Ovary (tissue), 9 donors: ENCODE data around the gene EVA1A. TPM values are rescaled to one million over a fixed set of nuclear protein-coding genes. Genes with fewer than 3 reads are reported as not detected.

Experiments used
- DNase-seq, 5 donors: peaks; one replicate each; pipeline ENCODE4 v3.0.0-alpha.2; 2019 to 2020
- H3K27ac ChIP-seq, 2 donors: fragments of 200-600 bp; one replicate each; pipeline versions ENCODE4 v1.5.1 to v1.8.0; 2019 to 2022
- H3K27me3 ChIP-seq: fragments of 200-600 bp; one replicate; pipeline ENCODE4 v1.8.0; 2022
- H3K36me3 ChIP-seq: fragments of 200-600 bp; sonication (generic); one replicate; pipeline ENCODE4 v1.5.1; 2019
- H3K4me1 ChIP-seq: one replicate; pipeline ENCODE4 v1.8.1; 2013; ENCODE audit warnings: mild to moderate bottlenecking, moderate library complexity; ENCODE audit not compliant: insufficient read depth
- H3K4me3 ChIP-seq: fragments of 200-600 bp; sonication (generic); one replicate; pipeline ENCODE4 v1.5.1; 2017
- H3K9me3 ChIP-seq, 2 donors: fragments of 200-600 bp in 1 of 2; sonication (generic) in 1 of 2; one replicate each; pipeline versions ENCODE4 v1.5.1 to v1.8.1; 2013 to 2019; ENCODE audit warnings: mild to moderate bottlenecking in 1 of 2, moderate library complexity in 1 of 2
- CTCF ChIP-seq, 3 donors: fragments of 450-650 bp in 2 of 3; fragments of 200-600 bp in 1 of 3; IDR thresholded peaks; one replicate each; pipeline versions ENCODE4 v1.5.1 to v1.8.0; 2016 to 2022; ENCODE audit warnings: antibody characterized with exemption in 3 of 3, mild to moderate bottlenecking in 1 of 3
- EP300 ChIP-seq: sonication (generic); formaldehyde crosslinking; IDR thresholded peaks from one replicate; pipeline ENCODE4 v1.6.1; 2017; ENCODE audit warnings: antibody characterized with exemption
- POLR2A ChIP-seq: fragments of 450-650 bp; IDR thresholded peaks from one replicate; pipeline ENCODE4 v1.6.1; 2017; ENCODE audit warnings: antibody characterized with exemption, mild to moderate bottlenecking, moderate library complexity
- WGBS, 3 donors: extraction: QIAGEN DNeasy Blood & Tissue Kit in 1 of 3; methylation state at CpG; one replicate each; pipeline versions ENCODE4 v1.1.5 to v1.1.7; 2013 to 2017; 5-methylcytosine and 5-hydroxymethylcytosine counted together
- intact Hi-C, 4 donors: fragments of 100-400 bp; cut with DNase I; formaldehyde crosslinking; loops; one replicate each; pipeline versions ENCODE4 v1.11.0 to v1.15.1; 2022 to 2023
- polyA plus RNA-seq, 2 donors: library from polyadenylated mRNA; stranded (reverse); fragments of 200-250 nt in 1 of 2; fragments of 350-450 nt in 1 of 2; fragmentation: Illumina TruSeq in 1 of 2; extraction: RNeasy Lipid Tissue Mini Kit (QIAGEN cat#74804) in 1 of 2; gene quantifications; one replicate each; pipeline ENCODE4 v1.2.3, GENCODE V29; 2013 to 2014
- total RNA-seq, 7 donors: library from RNA; depleted of rRNA in 2 of 7; stranded (reverse); fragments of >200 nt in 2 of 7; fragmentation: NEBNext Ultra II Directional in 3 of 7; extraction: Animal tissue kit (Norgen Biotek cat#: 25700) in 3 of 7; gene quantifications; one replicate each; pipeline versions ENCODE4 v1.1.0 to v1.2.4, GENCODE V29; 2016 to 2023
- donor health status: DM: no; HTN: no; CAD: no; lungs with moderate emphysema.
- donor health status: DM: no; HTN: no; CAD: no.
- donor health status: Bipolar disorder and iron deficiency.
- donor health status: DM: yes; HTN: yes; CAD: no.
- donor health status: DM: no; HTN: no; CAD: no.
- donor health status: DM: yes; HTN: yes; CAD: no.

EVA1A gene
- total and polyA plus RNA-seq, 9 donors = 0.62 to 12.2 (median 1.4) TPM

GRCh38 chr2:75573145-75573878 is 12.6 kb upstream of the EVA1A start:
- no peak for DNase-seq
- Histone ChIP-seq H3K4me3 (no peak overlapping the region), H3K9me3 (no peaks in the 10 kb centered on the region), H3K27ac (no peak overlapping the region), H3K27me3 (no peaks in the 10 kb centered on the region), H3K36me3 (no peaks in the 10 kb centered on the region), H3K4me1 (no peaks in the 10 kb centered on the region)
- TF ChIP-seq CTCF (IDR thresholded peaks at IDR 0.05) = no peak
- no peak for TF ChIP-seq POLR2A
- TF ChIP-seq EP300 = no peak
- intact Hi-C loops = no loop called here
- WGBS, 3 donors = 89 to 100% (median 95%) methylated on average over 1 of the region's 1 CpG

GRCh38 chr2:75571730-75572430 is 11.1 kb upstream of the EVA1A start:
- no peak for TF ChIP-seq EP300
- no peak for TF ChIP-seq POLR2A
- TF ChIP-seq CTCF (IDR thresholded peaks at IDR 0.05) = no peak
- intact Hi-C loops = no loop called here
- WGBS, 3 donors = 82 to 93% (median 90%) methylated on average over 4 of the region's 4 CpGs
- Histone ChIP-seq H3K36me3 (no peaks in the 10 kb centered on the region), H3K27me3 (no peaks in the 10 kb centered on the region), H3K4me1 (no peaks in the 10 kb centered on the region), H3K27ac (no peak overlapping the region), H3K9me3 (no peaks in the 10 kb centered on the region), H3K4me3 (no peak overlapping the region)
- no peak for DNase-seq

- H3K4me3 ChIP-seq = no peak overlapping the region
- H3K9me3 ChIP-seq = no peaks in the 10 kb centered on the region
- intact Hi-C loops = no loop called here
- DNase-seq = peak in 1 of 5 donors; percentile 18
- H3K27ac ChIP-seq = no peak overlapping the region
- H3K27me3 ChIP-seq = no peaks in the 10 kb centered on the region
- WGBS, 3 donors = 13 to 17% (median 14%) methylated on average over 7 of the region's 7 CpGs
- H3K36me3 ChIP-seq = no peaks in the 10 kb centered on the region
- no peaks in the 10 kb centered on the region for H3K4me1 ChIP-seq
- no peak for TF ChIP-seq POLR2A
- TF ChIP-seq EP300 = no peak
Observed at GRCh38 chr2:75570948-75571729, 10.4 kb upstream of the EVA1A start.

- 75 to 77% (median 77%) methylated on average over 8 of the region's 8 CpGs for WGBS, 3 donors
- no peak for TF ChIP-seq POLR2A
- no peak for TF ChIP-seq EP300
- TF ChIP-seq CTCF (IDR thresholded peaks at IDR 0.05) = no peak
- H3K4me3 ChIP-seq = no peak overlapping the region
- DNase-seq = no peak
- no peaks in the 10 kb centered on the region for H3K27me3 ChIP-seq
- intact Hi-C loops = no loop called here
- H3K36me3 ChIP-seq = no peaks in the 10 kb centered on the region
- H3K27ac ChIP-seq = no peak overlapping the region
- H3K4me1 ChIP-seq = no peaks in the 10 kb centered on the region
- no peaks in the 10 kb centered on the region for H3K9me3 ChIP-seq
Observed at GRCh38 chr2:75570024-75570947, 9.5 kb upstream of the EVA1A start.
